Endodermal cell (in vitro differentiated cells): ENCODE data around the gene VPS37C. TPM values are rescaled to one million over a fixed set of nuclear protein-coding genes. Genes with fewer than 3 reads are reported as not detected.

Experiments used
- DNase-seq: peaks from one replicate; pipeline ENCODE4 v3.0.0-alpha.2; 2017
- H3K27ac ChIP-seq: 2 replicates; pipeline ENCODE4 v1.5.1; 2013; ENCODE audit warnings: mild to moderate bottlenecking, low read depth, low read length, moderate library complexity
- H3K27me3 ChIP-seq: 2 replicates; pipeline ENCODE4 v1.6.1; 2013; ENCODE audit warnings: mild to moderate bottlenecking, low read length, moderate library complexity; ENCODE audit not compliant: insufficient read depth, control insufficient read depth, poor library complexity, severe bottlenecking
- H3K36me3 ChIP-seq: 2 replicates; pipeline ENCODE4 v1.7.0; 2013; ENCODE audit warnings: mild to moderate bottlenecking, low read length, moderate library complexity; ENCODE audit not compliant: control insufficient read depth, insufficient read depth
- H3K4me1 ChIP-seq: one replicate; pipeline ENCODE4 v1.7.0; 2013; ENCODE audit warnings: low read length; ENCODE audit not compliant: control insufficient read depth, insufficient read depth
- H3K4me3 ChIP-seq: 2 replicates; pipeline ENCODE4 v1.5.1; 2013; ENCODE audit warnings: mild to moderate bottlenecking, low read length, moderate library complexity
- H3K9ac ChIP-seq: 2 replicates; pipeline ENCODE4 v1.6.1; 2013; ENCODE audit warnings: mild to moderate bottlenecking, low read length, moderate library complexity; ENCODE audit not compliant: poor library complexity, severe bottlenecking; ENCODE audit errors: extremely low read depth
- H3K9me3 ChIP-seq: 2 replicates; pipeline ENCODE4 v1.6.1; 2013; ENCODE audit warnings: mild to moderate bottlenecking, low read length, moderate library complexity; ENCODE audit not compliant: control insufficient read depth
- H3K27ac Mint-ChIP-seq: 2 replicates; pipeline ENCODE4 v1.8.0; 2020; ENCODE audit warnings: mixed read lengths
- H3K27me3 Mint-ChIP-seq: 2 replicates; pipeline ENCODE4 v1.8.0; 2021; ENCODE audit warnings: mild to moderate bottlenecking, mixed read lengths; ENCODE audit not compliant: insufficient read depth
- H3K36me3 Mint-ChIP-seq: 2 replicates; pipeline ENCODE4 v1.8.0; 2020; ENCODE audit warnings: low read depth, mixed read lengths
- H3K4me1 Mint-ChIP-seq: 2 replicates; pipeline ENCODE4 v1.8.0; 2020; ENCODE audit warnings: mixed read lengths
- H3K4me3 Mint-ChIP-seq: 2 replicates; pipeline ENCODE4 v1.8.0; 2020; ENCODE audit warnings: mild to moderate bottlenecking, moderate library complexity, mixed read lengths
- H3K9me3 Mint-ChIP-seq: 2 replicates; pipeline ENCODE4 v1.8.0; 2020; ENCODE audit warnings: mild to moderate bottlenecking, mixed read lengths
- WGBS, 2 experiments: methylation state at CpG; one replicate each; pipeline versions ENCODE4 v1.1.5 to v1.1.7; 2013; ENCODE audit warnings: missing lambda C conversion rate in 2 of 2, mixed read lengths in 1 of 2; ENCODE audit not compliant: insufficient coverage in 1 of 2, insufficient read length in 1 of 2; 5-methylcytosine and 5-hydroxymethylcytosine counted together
- total RNA-seq, 2 donors: library from RNA; stranded (reverse); fragmentation: NEBNext Ultra II Directional in 1 of 2; extraction: Animal tissue kit (Norgen Biotek cat#: 25700) in 1 of 2; gene quantifications; 2 replicates in 1 of 2; 3 replicates in 1 of 2; pipeline ENCODE4 v1.2.1, GENCODE V29; 2021
- TF ChIP-seq, protein P1 (sequence below): fragments of 200-600 bp; sonication (generic); conservative IDR thresholded peaks from 2 replicates; pipeline ENCODE4 v1.5.0; 2021; ENCODE audit warnings: antibody characterized with exemption, mild to moderate bottlenecking

Gene VPS37C
- total RNA-seq, 2 donors from 2014 or later: 23.9 to 26.7 TPM

DNA sequence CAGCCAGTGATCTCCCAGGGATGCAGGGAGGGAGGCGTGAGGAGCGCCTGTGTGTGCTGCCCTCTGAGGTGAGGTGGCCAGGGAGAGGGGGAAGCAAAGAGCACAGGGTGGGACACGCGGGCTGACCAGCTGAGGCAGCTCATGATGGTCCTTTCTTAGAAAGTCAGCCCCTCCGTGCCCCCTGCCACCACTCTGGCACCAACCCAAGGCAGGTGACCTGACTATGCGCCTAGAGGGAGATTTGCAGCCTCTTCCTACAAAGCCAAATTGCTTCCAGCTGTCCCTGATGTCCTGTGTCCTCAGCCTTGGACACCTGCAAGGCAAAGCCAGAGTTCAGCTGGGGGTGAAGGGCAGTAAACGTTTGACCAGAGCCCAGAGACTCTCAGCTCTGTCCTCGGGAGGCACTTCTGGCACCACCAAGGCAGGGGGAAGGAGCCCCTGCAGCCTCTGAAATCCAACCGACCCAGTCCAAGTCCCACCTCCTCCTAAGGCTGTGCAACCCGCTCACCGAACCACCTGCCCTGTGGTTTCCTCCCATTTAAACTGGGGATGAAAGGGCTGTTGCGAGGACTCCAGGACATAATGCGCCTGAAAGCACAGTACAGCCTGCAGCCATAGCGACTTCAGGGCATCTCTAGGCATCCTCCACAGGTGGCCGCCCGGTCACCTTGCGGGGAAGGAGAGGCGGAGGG lies 32.1 kb downstream of the VPS37C start:
- Histone ChIP-seq H3K9me3 (no peaks in the 10 kb centered on the region), H3K27ac (no peak overlapping the region), H3K4me3 (no peak overlapping the region), H3K4me1 (no peaks in the 10 kb centered on the region), H3K36me3 (peaks cover 3% of the 10 kb centered on the region), H3K27me3 (no peaks in the 10 kb centered on the region), H3K9ac (no peak overlapping the region)
- H3K9me3 Mint-ChIP-seq: no peaks in the 10 kb centered on the region
- no peaks in the 10 kb centered on the region for H3K27me3 Mint-ChIP-seq
- no peak overlapping the region for H3K27ac Mint-ChIP-seq
- 87 to 95% methylated on average over 11 to 18 of the region's 18 CpGs for WGBS, 2 experiments
- peaks cover 10% of the 10 kb centered on the region for H3K36me3 Mint-ChIP-seq
- TF ChIP-seq, protein P1, sequence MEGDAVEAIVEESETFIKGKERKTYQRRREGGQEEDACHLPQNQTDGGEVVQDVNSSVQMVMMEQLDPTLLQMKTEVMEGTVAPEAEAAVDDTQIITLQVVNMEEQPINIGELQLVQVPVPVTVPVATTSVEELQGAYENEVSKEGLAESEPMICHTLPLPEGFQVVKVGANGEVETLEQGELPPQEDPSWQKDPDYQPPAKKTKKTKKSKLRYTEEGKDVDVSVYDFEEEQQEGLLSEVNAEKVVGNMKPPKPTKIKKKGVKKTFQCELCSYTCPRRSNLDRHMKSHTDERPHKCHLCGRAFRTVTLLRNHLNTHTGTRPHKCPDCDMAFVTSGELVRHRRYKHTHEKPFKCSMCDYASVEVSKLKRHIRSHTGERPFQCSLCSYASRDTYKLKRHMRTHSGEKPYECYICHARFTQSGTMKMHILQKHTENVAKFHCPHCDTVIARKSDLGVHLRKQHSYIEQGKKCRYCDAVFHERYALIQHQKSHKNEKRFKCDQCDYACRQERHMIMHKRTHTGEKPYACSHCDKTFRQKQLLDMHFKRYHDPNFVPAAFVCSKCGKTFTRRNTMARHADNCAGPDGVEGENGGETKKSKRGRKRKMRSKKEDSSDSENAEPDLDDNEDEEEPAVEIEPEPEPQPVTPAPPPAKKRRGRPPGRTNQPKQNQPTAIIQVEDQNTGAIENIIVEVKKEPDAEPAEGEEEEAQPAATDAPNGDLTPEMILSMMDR: no peak
- H3K4me1 Mint-ChIP-seq: peaks cover 7% of the 10 kb centered on the region
- no peak for DNase-seq
- no peak overlapping the region for H3K4me3 Mint-ChIP-seq

DNA sequence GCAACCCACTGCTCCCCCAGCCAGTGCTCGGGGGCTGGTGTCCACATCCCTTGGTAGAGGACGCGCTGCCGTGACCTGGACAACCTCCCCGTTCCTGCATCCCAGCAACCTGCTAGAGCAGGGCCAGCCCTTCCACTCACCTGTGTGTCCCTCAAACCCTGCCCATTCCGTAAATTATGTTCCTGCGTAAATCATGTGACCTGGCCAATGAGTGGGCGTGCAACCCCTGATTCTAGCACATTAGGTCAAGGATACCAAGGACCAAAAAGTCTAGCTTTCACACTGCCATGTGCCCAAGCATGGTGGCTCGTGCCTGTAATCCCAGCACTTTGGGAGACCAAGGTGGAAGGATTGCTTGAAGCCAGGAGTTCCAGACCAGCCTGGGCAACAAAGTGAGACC lies 33.2 kb downstream of the VPS37C start:
- H3K4me3 Mint-ChIP-seq: no peak overlapping the region
- Histone ChIP-seq H3K9ac (no peak overlapping the region), H3K27ac (no peak overlapping the region), H3K27me3 (no peaks in the 10 kb centered on the region), H3K9me3 (no peaks in the 10 kb centered on the region), H3K4me3 (no peak overlapping the region), H3K36me3 (no peaks in the 10 kb centered on the region), H3K4me1 (no peaks in the 10 kb centered on the region)
- DNase-seq: no peak
- 74 to 81% methylated on average over 6 to 9 of the region's 9 CpGs for WGBS, 2 experiments
- H3K9me3 Mint-ChIP-seq: no peaks in the 10 kb centered on the region
- H3K27me3 Mint-ChIP-seq: no peaks in the 10 kb centered on the region
- peaks cover 5% of the 10 kb centered on the region for H3K36me3 Mint-ChIP-seq
- TF ChIP-seq, protein P1: no peak
- peaks cover 7% of the 10 kb centered on the region for H3K4me1 Mint-ChIP-seq
- H3K27ac Mint-ChIP-seq: no peak overlapping the region

DNA sequence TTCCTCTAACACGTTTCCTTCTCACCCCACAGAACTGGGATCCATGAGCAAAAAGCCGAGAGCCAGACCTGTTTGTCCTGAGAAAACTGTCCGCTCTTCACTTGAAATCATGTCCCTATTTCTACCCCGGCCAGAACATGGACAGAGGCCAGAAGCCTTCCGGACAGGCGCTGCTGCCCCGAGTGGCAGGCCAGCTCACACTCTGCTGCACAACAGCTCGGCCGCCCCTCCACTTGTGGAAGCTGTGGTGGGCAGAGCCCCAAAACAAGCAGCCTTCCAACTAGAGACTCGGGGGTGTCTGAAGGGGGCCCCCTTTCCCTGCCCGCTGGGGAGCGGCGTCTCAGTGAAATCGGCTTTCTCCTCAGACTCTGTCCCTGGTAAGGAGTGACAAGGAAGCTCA lies 35.0 kb downstream of the VPS37C start:
- Mint-ChIP-seq H3K36me3 (no peaks in the 10 kb centered on the region), H3K27me3 (peaks cover 1% of the 10 kb centered on the region), H3K27ac (no peak overlapping the region), H3K9me3 (no peaks in the 10 kb centered on the region), H3K4me1 (peaks cover 7% of the 10 kb centered on the region), H3K4me3 (no peak overlapping the region)
- H3K4me3 ChIP-seq: no peak overlapping the region
- H3K27ac ChIP-seq: no peak overlapping the region
- no peaks in the 10 kb centered on the region for H3K36me3 ChIP-seq
- WGBS, 2 experiments: 91 to 93% methylated on average over 7 to 14 of the region's 14 CpGs
- no peak overlapping the region for H3K9ac ChIP-seq
- no peaks in the 10 kb centered on the region for H3K4me1 ChIP-seq
- DNase-seq: no peak
- no peaks in the 10 kb centered on the region for H3K27me3 ChIP-seq
- TF ChIP-seq, protein P1: peak; percentile 43
- H3K9me3 ChIP-seq: no peaks in the 10 kb centered on the region
